IMR-90 (cell line): ENCODE data around the gene RANGRF. TPM values are rescaled to one million over a fixed set of nuclear protein-coding genes. Genes with fewer than 3 reads are reported as not detected.

Source experiments
- ATAC-seq: fragments of 200-7000 bp; cut with Tn5 transposase; 2 replicates; pipeline ENCODE4 v1.9.1; 2020; ENCODE audit warnings: low read depth, mild to moderate bottlenecking, moderate library complexity
- BruUV-seq: library from RNA; stranded (reverse); fragments of 400-500 nt; replicated peaks from 2 replicates; lab custom pipeline; 2021; lab: Mats Ljungman, UMichigan
- CTCF ChIA-PET: fragments of 300-600 bp; formaldehyde crosslinking; extraction: SDS; loops from one replicate; lab custom pipeline; 2021; ENCODE audit warnings: antibody characterized with exemption; lab: Yijun Ruan, JAX
- POLR2A ChIA-PET: fragments of 300-600 bp; sonication (Branson Sonifier 250); formaldehyde crosslinking; loops from one replicate; lab custom pipeline; 2022; ENCODE audit warnings: antibody characterized with exemption; ENCODE audit not compliant: unreplicated experiment; lab: Charles Lee
- DNase-seq: peaks from one replicate; pipeline ENCODE4 v3.0.0; 2013
- H2AFZ ChIP-seq: replicated peaks from 2 replicates; pipeline ENCODE3; 2013; ENCODE audit warnings: low read length, mild to moderate bottlenecking; ENCODE audit not compliant: poor library complexity
- H2AK5ac ChIP-seq: 2 replicates; pipeline ENCODE4 v1.6.1; 2013; ENCODE audit warnings: low read depth, low read length, inconsistent platforms
- H2AK9ac ChIP-seq: replicated peaks from 2 replicates; pipeline ENCODE3; 2013; ENCODE audit warnings: mild to moderate bottlenecking, low read depth, low read length, moderate library complexity; ENCODE audit not compliant: poor library complexity
- H2BK120ac ChIP-seq: 2 replicates; pipeline ENCODE4 v1.6.1; 2013; ENCODE audit warnings: low read depth, low read length, inconsistent platforms
- H2BK15ac ChIP-seq: 3 replicates; pipeline ENCODE4 v1.6.1; 2013; ENCODE audit warnings: low read depth, low read length, inconsistent platforms
- H2BK20ac ChIP-seq: 2 replicates; pipeline ENCODE4 v1.6.1; 2013; ENCODE audit warnings: low read depth, mild to moderate bottlenecking, inconsistent platforms, low read length, moderate library complexity
- H2BK5ac ChIP-seq: 2 replicates; pipeline ENCODE4 v1.6.1; 2013; ENCODE audit warnings: mild to moderate bottlenecking, low read depth, low read length, inconsistent platforms; ENCODE audit not compliant: poor library complexity, severe bottlenecking
- H3K14ac ChIP-seq: replicated peaks from 2 replicates; pipeline ENCODE4 v1.6.1; 2013; ENCODE audit warnings: low read depth, low read length, inconsistent platforms
- H3K18ac ChIP-seq: 2 replicates; pipeline ENCODE4 v1.6.1; 2013; ENCODE audit warnings: low read depth, low read length, control low read depth
- H3K23ac ChIP-seq: 2 replicates; pipeline ENCODE4 v1.6.1; 2013; ENCODE audit warnings: low read depth, low read length, inconsistent platforms
- H3K27ac ChIP-seq: 2 replicates; pipeline ENCODE4 v1.5.1; 2013; ENCODE audit warnings: mild to moderate bottlenecking, control low read depth, low read length; ENCODE audit not compliant: insufficient read depth
- H3K27me3 ChIP-seq: 2 replicates; pipeline ENCODE4 v1.6.1; 2013; ENCODE audit warnings: low read length; ENCODE audit not compliant: control insufficient read depth, insufficient read depth
- H3K36me3 ChIP-seq: 2 replicates; pipeline ENCODE4 v1.6.1; 2013; ENCODE audit warnings: low read length, mixed read lengths; ENCODE audit not compliant: control insufficient read depth, insufficient read depth
- H3K4ac ChIP-seq: 2 replicates; pipeline ENCODE4 v1.6.1; 2013; ENCODE audit warnings: low read depth, low read length, inconsistent platforms
- H3K4me1 ChIP-seq: 2 replicates; pipeline ENCODE4 v1.6.1; 2013; ENCODE audit warnings: low read length, mixed read lengths; ENCODE audit not compliant: control insufficient read depth, insufficient read depth
- H3K4me2 ChIP-seq: 2 replicates; pipeline ENCODE4 v1.6.1; 2013; ENCODE audit warnings: low read depth, mild to moderate bottlenecking, control low read depth, low read length, moderate library complexity
- H3K4me3 ChIP-seq: 2 replicates; pipeline ENCODE4 v1.5.1; 2013; ENCODE audit warnings: low read depth, mild to moderate bottlenecking, control low read depth, low read length, moderate library complexity; ENCODE audit not compliant: insufficient read depth
- H3K56ac ChIP-seq: 2 replicates; pipeline ENCODE4 v1.6.1; 2013; ENCODE audit warnings: low read length, inconsistent platforms; ENCODE audit not compliant: insufficient read depth; ENCODE audit errors: extremely low read depth
- H3K79me1 ChIP-seq, 2 experiments: 2 replicates each; pipeline ENCODE4 v1.6.1; 2013; ENCODE audit warnings: low read length in 2 of 2, inconsistent platforms in 1 of 2, low read depth in 1 of 2
- H3K9ac ChIP-seq: 2 replicates; pipeline ENCODE4 v1.6.1; 2013; ENCODE audit warnings: low read depth, low read length, control low read depth
- H3K9me1 ChIP-seq: 2 replicates; pipeline ENCODE4 v1.6.1; 2013; ENCODE audit warnings: low read length, inconsistent platforms; ENCODE audit not compliant: insufficient read depth
- H3K9me3 ChIP-seq: 2 replicates; pipeline ENCODE4 v1.6.1; 2013; ENCODE audit warnings: low read length; ENCODE audit not compliant: control insufficient read depth, insufficient read depth
- H4K20me1 ChIP-seq: 2 replicates; pipeline ENCODE4 v1.6.1; 2013; ENCODE audit warnings: low read length, inconsistent platforms; ENCODE audit not compliant: insufficient read depth
- H4K5ac ChIP-seq: 2 replicates; pipeline ENCODE4 v1.6.1; 2013; ENCODE audit warnings: mild to moderate bottlenecking, low read depth, low read length, control low read depth
- H4K8ac ChIP-seq, 2 experiments: 2 replicates each; pipeline ENCODE4 v1.6.1; 2013; ENCODE audit warnings: low read depth in 2 of 2, low read length in 2 of 2, control low read depth in 1 of 2, inconsistent platforms in 1 of 2
- H4K91ac ChIP-seq: 2 replicates; pipeline ENCODE4 v1.6.1; 2013; ENCODE audit warnings: low read depth, low read length, inconsistent platforms; ENCODE audit not compliant: insufficient read depth
- BHLHE40 ChIP-seq: fragments of 150-350 bp; IDR thresholded peaks from 2 replicates; pipeline ENCODE4 v1.6.1; 2016; ENCODE audit warnings: mild to moderate bottlenecking, low read depth, low read length
- CEBPB ChIP-seq: IDR thresholded peaks from 2 replicates; pipeline ENCODE4 v1.6.1; 2012; ENCODE audit warnings: low read depth, low read length, improper control_type of control experiment
- MAFK ChIP-seq: IDR thresholded peaks from 2 replicates; pipeline ENCODE4 v1.6.1; 2012; ENCODE audit warnings: low read depth, low read length, improper control_type of control experiment
- MXI1 ChIP-seq: IDR thresholded peaks from 2 replicates; pipeline ENCODE4 v1.6.1; 2012; ENCODE audit warnings: low read depth, mild to moderate bottlenecking, low read length, moderate library complexity, borderline replicate concordance
- POLR2A ChIP-seq: IDR thresholded peaks from 2 replicates; pipeline ENCODE4 v1.6.1; 2012; ENCODE audit warnings: mild to moderate bottlenecking, low read depth, low read length
- RAD21 ChIP-seq: IDR thresholded peaks from 2 replicates; pipeline ENCODE4 v1.6.1; 2012; ENCODE audit warnings: low read length, improper control_type of control experiment
- RFX5 ChIP-seq: IDR thresholded peaks from 2 replicates; pipeline ENCODE4 v1.8.0; 2012; ENCODE audit warnings: low read depth, mild to moderate bottlenecking, low read length, moderate library complexity
- SMC3 ChIP-seq: fragments of 150-350 bp; IDR thresholded peaks from 2 replicates; pipeline ENCODE4 v1.6.1; 2016; ENCODE audit warnings: low read depth, mild to moderate bottlenecking, antibody characterized with exemption, low read length, moderate library complexity
- WGBS, 2 experiments: methylation state at CpG; one replicate each; pipeline versions ENCODE4 v1.1.5 to v1.1.7; 2013; ENCODE audit warnings: missing lambda C conversion rate in 2 of 2; ENCODE audit not compliant: insufficient read length in 1 of 2; ENCODE audit errors: extremely low coverage in 2 of 2; 5-methylcytosine and 5-hydroxymethylcytosine counted together
- dilution Hi-C: fragments of 300-500 bp; cut with HindIII; formaldehyde crosslinking; loops from one replicate; pipeline ENCODE4 v1.14.3; 2018; ENCODE audit warnings: low sequenced_read_pairs; ENCODE audit not compliant: unreplicated experiment
- in situ Hi-C: fragments of 300-500 bp; cut with MboI; formaldehyde crosslinking; loops from 3 replicates; pipeline ENCODE4 v1.14.3; 2019; ENCODE audit warnings: low sequenced_read_pairs, inconsistent platforms, mixed read lengths
- intact Hi-C: fragments of 100-400 bp; cut with micrococcal nuclease; formaldehyde crosslinking; loops from 2 replicates; pipeline ENCODE4 v1.10.0; 2022
- polyA plus RNA-seq, 3 experiments: library from polyadenylated mRNA; depleted of rRNA; stranded (reverse); fragments of >200 nt; gene quantifications; 2 replicates each; pipeline ENCODE4 v1.2.3, GENCODE V29; 2012; ENCODE audit warnings: low replicate concordance in 1 of 3
- total RNA-seq: library from RNA; depleted of rRNA; stranded (reverse); fragments of >200 nt; gene quantifications from 2 replicates; pipeline ENCODE4 v1.2.3, GENCODE V29; 2012
- TF ChIP-seq, protein P1 (sequence below): fragments of 150-350 bp; IDR thresholded peaks from 2 replicates; pipeline ENCODE4 v1.6.1; 2016; ENCODE audit warnings: low read depth, mild to moderate bottlenecking, low read length, moderate library complexity, borderline replicate concordance
- TF ChIP-seq, protein P2 (sequence below): fragments of 150-350 bp; IDR thresholded peaks from 2 replicates; pipeline ENCODE4 v1.6.1; 2017; ENCODE audit warnings: mild to moderate bottlenecking, antibody characterized with exemption, low read length, low read depth
- TF ChIP-seq, protein P3 (sequence below): conservative IDR thresholded peaks from 2 replicates; pipeline ENCODE4 v1.5.1; 2012; ENCODE audit warnings: mild to moderate bottlenecking, low read depth, low read length, improper control_type of control experiment

Gene RANGRF
- total and polyA plus RNA-seq, 2 of the 4 experiments (the other 2 are of a cell fraction): 19.5 to 36.6 TPM

DNA sequence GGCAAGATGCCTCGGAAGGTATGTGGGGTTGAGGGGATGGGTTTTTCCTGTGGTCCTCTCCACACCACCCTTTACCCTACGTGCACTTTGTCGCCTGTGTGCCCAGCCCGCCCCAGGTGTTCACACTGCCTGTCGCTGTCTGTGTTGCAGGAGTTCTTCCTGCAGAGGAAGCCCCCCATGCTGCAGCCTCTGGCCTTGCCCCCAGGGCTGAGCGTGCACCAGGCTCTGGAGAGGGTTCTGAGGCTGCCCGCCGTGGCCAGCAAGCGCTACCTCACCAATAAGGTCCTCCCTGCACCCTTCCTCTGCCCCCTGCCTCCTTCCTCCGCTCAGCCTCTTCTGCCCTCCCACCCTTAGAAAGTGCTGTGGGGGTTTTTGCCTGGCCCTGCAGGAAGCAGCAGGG lies 24.1 kb upstream of the RANGRF start:
- Histone ChIP-seq H2AK9ac (peak overlapping the region; percentile 28), H4K5ac (no peak overlapping the region), H3K36me3 (peaks cover 44% of the 10 kb centered on the region), H3K79me1 (no peaks in the 10 kb centered on the region), H4K91ac (no peak overlapping the region), H3K18ac (no peak overlapping the region), H3K27me3 (no peaks in the 10 kb centered on the region), H3K4me1 (no peaks in the 10 kb centered on the region), H4K20me1 (no peaks in the 10 kb centered on the region), H3K23ac (no peak overlapping the region), H2AK5ac (no peak overlapping the region), H2BK20ac (no peak overlapping the region), H3K9me3 (no peaks in the 10 kb centered on the region), H3K9ac (no peak overlapping the region), H2BK120ac (no peak overlapping the region), H3K14ac (no peak overlapping the region), H4K8ac (no peak overlapping the region), H3K4me2 (no peak overlapping the region), H3K4me3 (no peak overlapping the region), H2BK15ac (no peak overlapping the region), H3K4ac (no peak overlapping the region), H3K27ac (no peak overlapping the region), H3K56ac (no peak overlapping the region), H3K9me1 (no peaks in the 10 kb centered on the region), H2BK5ac (no peak overlapping the region), H2AFZ (no peak overlapping the region)
- CTCF ChIA-PET: no interaction called here
- no TSS peak for BruUV-seq
- intact Hi-C loops: no loop called here
- dilution Hi-C loops: no loop called here
- in situ Hi-C loops: no loop called here
- ATAC-seq (no peak), DNase-seq (no peak)
- no peak for TF ChIP-seq POLR2A
- TF ChIP-seq, protein P1, sequence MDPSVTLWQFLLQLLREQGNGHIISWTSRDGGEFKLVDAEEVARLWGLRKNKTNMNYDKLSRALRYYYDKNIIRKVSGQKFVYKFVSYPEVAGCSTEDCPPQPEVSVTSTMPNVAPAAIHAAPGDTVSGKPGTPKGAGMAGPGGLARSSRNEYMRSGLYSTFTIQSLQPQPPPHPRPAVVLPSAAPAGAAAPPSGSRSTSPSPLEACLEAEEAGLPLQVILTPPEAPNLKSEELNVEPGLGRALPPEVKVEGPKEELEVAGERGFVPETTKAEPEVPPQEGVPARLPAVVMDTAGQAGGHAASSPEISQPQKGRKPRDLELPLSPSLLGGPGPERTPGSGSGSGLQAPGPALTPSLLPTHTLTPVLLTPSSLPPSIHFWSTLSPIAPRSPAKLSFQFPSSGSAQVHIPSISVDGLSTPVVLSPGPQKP: no peak
- TF ChIP-seq, protein P2, sequence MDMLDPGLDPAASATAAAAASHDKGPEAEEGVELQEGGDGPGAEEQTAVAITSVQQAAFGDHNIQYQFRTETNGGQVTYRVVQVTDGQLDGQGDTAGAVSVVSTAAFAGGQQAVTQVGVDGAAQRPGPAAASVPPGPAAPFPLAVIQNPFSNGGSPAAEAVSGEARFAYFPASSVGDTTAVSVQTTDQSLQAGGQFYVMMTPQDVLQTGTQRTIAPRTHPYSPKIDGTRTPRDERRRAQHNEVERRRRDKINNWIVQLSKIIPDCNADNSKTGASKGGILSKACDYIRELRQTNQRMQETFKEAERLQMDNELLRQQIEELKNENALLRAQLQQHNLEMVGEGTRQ: no peak
- TF ChIP-seq RAD21: no peak
- TF ChIP-seq, protein P3, sequence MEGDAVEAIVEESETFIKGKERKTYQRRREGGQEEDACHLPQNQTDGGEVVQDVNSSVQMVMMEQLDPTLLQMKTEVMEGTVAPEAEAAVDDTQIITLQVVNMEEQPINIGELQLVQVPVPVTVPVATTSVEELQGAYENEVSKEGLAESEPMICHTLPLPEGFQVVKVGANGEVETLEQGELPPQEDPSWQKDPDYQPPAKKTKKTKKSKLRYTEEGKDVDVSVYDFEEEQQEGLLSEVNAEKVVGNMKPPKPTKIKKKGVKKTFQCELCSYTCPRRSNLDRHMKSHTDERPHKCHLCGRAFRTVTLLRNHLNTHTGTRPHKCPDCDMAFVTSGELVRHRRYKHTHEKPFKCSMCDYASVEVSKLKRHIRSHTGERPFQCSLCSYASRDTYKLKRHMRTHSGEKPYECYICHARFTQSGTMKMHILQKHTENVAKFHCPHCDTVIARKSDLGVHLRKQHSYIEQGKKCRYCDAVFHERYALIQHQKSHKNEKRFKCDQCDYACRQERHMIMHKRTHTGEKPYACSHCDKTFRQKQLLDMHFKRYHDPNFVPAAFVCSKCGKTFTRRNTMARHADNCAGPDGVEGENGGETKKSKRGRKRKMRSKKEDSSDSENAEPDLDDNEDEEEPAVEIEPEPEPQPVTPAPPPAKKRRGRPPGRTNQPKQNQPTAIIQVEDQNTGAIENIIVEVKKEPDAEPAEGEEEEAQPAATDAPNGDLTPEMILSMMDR: no peak
- no peak for TF ChIP-seq MXI1
- TF ChIP-seq RFX5: no peak
- TF ChIP-seq BHLHE40: no peak
- TF ChIP-seq SMC3: no peak
- TF ChIP-seq MAFK: no peak
- TF ChIP-seq CEBPB: no peak
- WGBS, 2 experiments: no CpG with 5 or more reads among the region's 10 CpGs
- POLR2A ChIA-PET: no interaction called here
